OCI-LY1 (cell line): ENCODE measurements around the gene GJB3.

Source experiments
- H2AFZ ChIP-seq: fragments of 200-600 bp; sonication (generic), shearing (Covaris generic); 2 replicates; pipeline ENCODE4 v1.6.0; 2014; ENCODE audit warnings: antibody characterized with exemption, mild to moderate bottlenecking, low read length
- H3F3A ChIP-seq: fragments of 200-600 bp; sonication (generic), shearing (Covaris generic); 2 replicates; pipeline ENCODE4 v1.6.0; 2014; ENCODE audit warnings: mild to moderate bottlenecking, antibody characterized with exemption, low read length, moderate library complexity; ENCODE audit not compliant: insufficient read depth
- H3K27ac ChIP-seq: fragments of 200-600 bp; sonication (generic); 2 replicates; pipeline ENCODE4 v1.5.1; 2014; ENCODE audit warnings: low read length, mixed run types, mild to moderate bottlenecking, low read depth; ENCODE audit not compliant: poor library complexity, severe bottlenecking
- H3K27me3 ChIP-seq: fragments of 200-600 bp; sonication (generic); 2 replicates; pipeline ENCODE4 v1.6.0; 2014; ENCODE audit warnings: antibody characterized with exemption, mild to moderate bottlenecking, low read length, moderate library complexity; ENCODE audit not compliant: insufficient read depth
- H3K36me3 ChIP-seq: fragments of 200-600 bp; sonication (generic); 2 replicates; pipeline ENCODE4 v1.6.1; 2014; ENCODE audit warnings: mild to moderate bottlenecking, antibody characterized with exemption, low read length, moderate library complexity, mixed read lengths; ENCODE audit not compliant: insufficient read depth
- H3K4me1 ChIP-seq: fragments of 200-600 bp; sonication (generic); 2 replicates; pipeline ENCODE4 v1.5.1; 2014; ENCODE audit warnings: mild to moderate bottlenecking, low read length, moderate library complexity; ENCODE audit not compliant: insufficient read depth, severe bottlenecking
- H3K4me2 ChIP-seq: fragments of 200-600 bp; sonication (generic), shearing (Covaris generic); 2 replicates; pipeline ENCODE4 v1.6.1; 2014; ENCODE audit warnings: low read length
- H3K4me3 ChIP-seq: fragments of 200-600 bp; sonication (generic); 2 replicates; pipeline ENCODE4 v1.5.1; 2014; ENCODE audit warnings: low read length, low read depth, mild to moderate bottlenecking, mixed read lengths; ENCODE audit not compliant: poor library complexity, severe bottlenecking
- H3K79me2 ChIP-seq: fragments of 200-600 bp; shearing (Covaris generic); 2 replicates; pipeline ENCODE4 v1.6.1; 2016; ENCODE audit warnings: mixed run types, low read length, mixed read lengths; ENCODE audit not compliant: insufficient read depth
- H3K9ac ChIP-seq: fragments of 200-600 bp; sonication (generic), shearing (Covaris generic); 2 replicates; pipeline ENCODE4 v1.6.1; 2014; ENCODE audit warnings: mild to moderate bottlenecking, low read length, mixed read lengths
- H3K9me2 ChIP-seq: fragments of 200-600 bp; sonication (generic), shearing (Covaris generic); 2 replicates; pipeline ENCODE4 v1.6.1; 2014; ENCODE audit warnings: low read depth, mild to moderate bottlenecking, low read length, mixed read lengths
- H3K9me3 ChIP-seq: fragments of 200-600 bp; shearing (Covaris generic); 2 replicates; pipeline ENCODE4 v1.6.1; 2014; ENCODE audit warnings: low read length, mixed read lengths
- H4K20me1 ChIP-seq: fragments of 200-600 bp; sonication (generic), shearing (Covaris generic); 2 replicates; pipeline ENCODE4 v1.6.0; 2016; ENCODE audit warnings: mild to moderate bottlenecking, low read length; ENCODE audit not compliant: insufficient read depth
- EZH2 ChIP-seq: fragments of 200-600 bp; sonication (generic), shearing (Covaris generic); IDR thresholded peaks from 2 replicates; pipeline ENCODE4 v1.8.0; 2017; ENCODE audit warnings: borderline replicate concordance, mixed run types, mild to moderate bottlenecking, antibody characterized with exemption, low read length, moderate library complexity, mixed read lengths
- TF ChIP-seq, protein P1 (sequence below): fragments of 200-600 bp; sonication (generic), shearing (Covaris generic); IDR thresholded peaks from 2 replicates; pipeline ENCODE4 v1.5.1; 2017; ENCODE audit warnings: mild to moderate bottlenecking, antibody characterized with exemption, low read length, moderate library complexity, mixed read lengths

GJB3 gene

GRCh38 chr1:34762474-34763141, 18.4 kb upstream of the GJB3 start:
- Histone ChIP-seq H4K20me1 (no peaks in the 10 kb centered on the region), H3K36me3 (no peaks in the 10 kb centered on the region), H3K9me2 (no peaks in the 10 kb centered on the region), H3K27ac (no peak overlapping the region), H3K79me2 (no peaks in the 10 kb centered on the region), H3K27me3 (no peaks in the 10 kb centered on the region; the same call in 1 of the 2 replicates), H2AFZ (no peak overlapping the region), H3F3A (no peaks in the 10 kb centered on the region), H3K4me3 (no peak overlapping the region), H3K4me1 (no peaks in the 10 kb centered on the region), H3K9me3 (no peaks in the 10 kb centered on the region), H3K9ac (no peak overlapping the region), H3K4me2 (no peak overlapping the region)
- no peak for TF ChIP-seq EZH2
- TF ChIP-seq, protein P1, sequence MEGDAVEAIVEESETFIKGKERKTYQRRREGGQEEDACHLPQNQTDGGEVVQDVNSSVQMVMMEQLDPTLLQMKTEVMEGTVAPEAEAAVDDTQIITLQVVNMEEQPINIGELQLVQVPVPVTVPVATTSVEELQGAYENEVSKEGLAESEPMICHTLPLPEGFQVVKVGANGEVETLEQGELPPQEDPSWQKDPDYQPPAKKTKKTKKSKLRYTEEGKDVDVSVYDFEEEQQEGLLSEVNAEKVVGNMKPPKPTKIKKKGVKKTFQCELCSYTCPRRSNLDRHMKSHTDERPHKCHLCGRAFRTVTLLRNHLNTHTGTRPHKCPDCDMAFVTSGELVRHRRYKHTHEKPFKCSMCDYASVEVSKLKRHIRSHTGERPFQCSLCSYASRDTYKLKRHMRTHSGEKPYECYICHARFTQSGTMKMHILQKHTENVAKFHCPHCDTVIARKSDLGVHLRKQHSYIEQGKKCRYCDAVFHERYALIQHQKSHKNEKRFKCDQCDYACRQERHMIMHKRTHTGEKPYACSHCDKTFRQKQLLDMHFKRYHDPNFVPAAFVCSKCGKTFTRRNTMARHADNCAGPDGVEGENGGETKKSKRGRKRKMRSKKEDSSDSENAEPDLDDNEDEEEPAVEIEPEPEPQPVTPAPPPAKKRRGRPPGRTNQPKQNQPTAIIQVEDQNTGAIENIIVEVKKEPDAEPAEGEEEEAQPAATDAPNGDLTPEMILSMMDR = no peak

DNA sequence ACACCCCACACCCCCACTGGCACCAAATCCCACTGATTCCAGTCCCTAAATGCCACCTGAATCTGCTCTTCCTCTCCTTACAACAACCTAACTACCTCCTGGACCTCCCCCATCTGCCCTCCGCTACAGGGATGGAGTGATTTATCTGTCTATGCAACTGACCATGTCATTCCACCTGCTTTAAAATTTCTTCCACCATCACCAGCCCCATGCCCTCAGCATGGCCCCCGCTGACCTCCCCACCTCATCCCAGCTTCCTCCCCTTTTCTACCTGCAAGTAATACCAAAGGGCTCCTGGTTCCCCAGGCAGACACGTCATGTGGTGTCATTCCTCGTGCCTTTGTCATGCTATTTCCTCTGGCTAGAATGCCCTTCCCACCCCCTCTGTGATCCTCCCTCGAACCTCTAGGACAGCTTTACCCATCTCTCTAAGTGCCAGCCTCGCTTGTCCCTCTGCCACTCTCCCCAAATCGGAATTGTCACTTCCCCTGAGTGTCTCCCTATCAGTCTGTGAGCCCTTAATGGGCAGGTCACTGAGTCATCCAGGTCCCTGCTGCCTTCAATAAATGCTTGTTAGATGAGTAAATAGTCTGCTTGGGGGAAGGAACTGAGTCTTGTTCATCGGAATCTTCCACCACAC, 17.8 kb upstream of the GJB3 start:
- H3K4me1 ChIP-seq = no peaks in the 10 kb centered on the region
- H3K9me3 ChIP-seq = no peaks in the 10 kb centered on the region
- H3F3A ChIP-seq = no peaks in the 10 kb centered on the region
- no peak overlapping the region for H3K9ac ChIP-seq
- H2AFZ ChIP-seq = no peak overlapping the region
- no peak for TF ChIP-seq EZH2
- TF ChIP-seq, protein P1 = no peak
- no peaks in the 10 kb centered on the region for H3K79me2 ChIP-seq
- no peaks in the 10 kb centered on the region for H3K27me3 ChIP-seq
- H3K4me3 ChIP-seq = no peak overlapping the region
- no peaks in the 10 kb centered on the region for H3K36me3 ChIP-seq
- no peaks in the 10 kb centered on the region for H4K20me1 ChIP-seq
- H3K9me2 ChIP-seq = no peaks in the 10 kb centered on the region
- H3K27ac ChIP-seq = no peak overlapping the region
- no peak overlapping the region for H3K4me2 ChIP-seq

DNA sequence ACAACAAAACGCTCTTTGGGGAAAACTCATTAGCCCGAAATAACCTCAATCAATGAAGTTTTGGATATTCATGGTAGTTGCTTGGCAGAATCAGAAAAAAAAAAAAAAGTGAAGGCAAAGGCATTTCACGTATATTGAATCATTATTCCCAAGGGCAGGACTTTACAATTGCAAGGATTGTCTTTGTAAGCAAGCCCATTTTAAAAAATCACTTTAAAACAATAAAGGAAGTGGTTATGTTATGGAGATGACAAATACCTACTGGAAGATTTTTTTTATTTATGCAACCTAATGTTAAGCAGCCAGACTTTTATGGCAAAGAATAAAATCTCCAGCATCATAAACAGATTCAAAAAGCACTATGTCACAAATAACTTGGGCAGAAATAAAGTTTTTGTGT, 12.2 kb upstream of the GJB3 start:
- no peaks in the 10 kb centered on the region for H4K20me1 ChIP-seq
- no peak overlapping the region for H3K9ac ChIP-seq
- H3F3A ChIP-seq = no peaks in the 10 kb centered on the region
- H3K9me3 ChIP-seq = no peaks in the 10 kb centered on the region
- no peak overlapping the region for H2AFZ ChIP-seq
- no peak overlapping the region for H3K27ac ChIP-seq
- TF ChIP-seq, protein P1 = no peak
- no peak for TF ChIP-seq EZH2
- no peaks in the 10 kb centered on the region for H3K79me2 ChIP-seq
- no peaks in the 10 kb centered on the region for H3K4me1 ChIP-seq
- H3K27me3 ChIP-seq = no peaks in the 10 kb centered on the region
- no peaks in the 10 kb centered on the region for H3K9me2 ChIP-seq
- no peaks in the 10 kb centered on the region for H3K36me3 ChIP-seq
- H3K4me2 ChIP-seq = no peak overlapping the region
- no peak overlapping the region for H3K4me3 ChIP-seq
